Vagina (tissue), 2 donors: Measurements from ENCODE around the gene PRUNE1. TPM values are rescaled to one million over a fixed set of nuclear protein-coding genes. Genes with fewer than 3 reads are reported as not detected.

Experiments used
- DNase-seq, 2 donors: peaks; one replicate each; pipeline ENCODE4 v3.0.0-alpha.2; 2017; ENCODE audit errors: extremely low spot score in 2 of 2
- H3K27ac ChIP-seq: fragments of 200-600 bp; sonication (generic); one replicate; pipeline ENCODE4 v1.5.1; 2019
- H3K27me3 ChIP-seq: fragments of 200-600 bp; sonication (generic); one replicate; pipeline ENCODE4 v1.5.1; 2019
- H3K36me3 ChIP-seq, 2 donors: fragments of 200-600 bp; sonication (generic); one replicate each; pipeline ENCODE4 v1.5.1; 2017 to 2019
- H3K4me1 ChIP-seq: fragments of 200-600 bp; sonication (generic); one replicate; pipeline ENCODE4 v1.5.1; 2019
- H3K4me3 ChIP-seq, 2 donors: fragments of 200-600 bp; sonication (generic); 1 replicate in 1 of 2; 2 replicates in 1 of 2; pipeline ENCODE4 v1.5.1; 2016 to 2019
- H3K9me3 ChIP-seq: fragments of 200-600 bp; sonication (generic); one replicate; pipeline ENCODE4 v1.5.1; 2019
- CTCF ChIP-seq, 3 experiments: fragments of 450-650 bp in 2 of 3; fragments of 200-600 bp in 1 of 3; sonication (generic) in 1 of 3; IDR thresholded peaks; one replicate each; pipeline ENCODE4 v1.5.1; 2017 to 2019; ENCODE audit warnings: antibody characterized with exemption in 3 of 3, mild to moderate bottlenecking in 2 of 3, moderate library complexity in 2 of 3
- POLR2A ChIP-seq, 2 donors: fragments of 450-650 bp; IDR thresholded peaks; one replicate each; pipeline ENCODE4 v1.6.1; 2017; ENCODE audit warnings: antibody characterized with exemption in 2 of 2, mild to moderate bottlenecking in 2 of 2, moderate library complexity in 2 of 2
- POLR2AphosphoS5 ChIP-seq, 2 donors: sonication (generic); formaldehyde crosslinking; IDR thresholded peaks; one replicate each; pipeline ENCODE4 v1.9.0; 2017; ENCODE audit warnings: antibody characterized with exemption in 2 of 2, mild to moderate bottlenecking in 2 of 2, low read depth in 1 of 2; ENCODE audit not compliant: insufficient read depth in 1 of 2
- intact Hi-C: fragments of 100-400 bp; cut with DNase I; formaldehyde crosslinking; loops from one replicate; pipeline ENCODE4 v1.15.1; 2023
- total RNA-seq: library from RNA; depleted of rRNA; stranded (reverse); fragments of >200 nt; gene quantifications from one replicate; pipeline ENCODE4 v1.2.3, GENCODE V29; 2016

Gene PRUNE1
- total RNA-seq: 25.5 TPM

- intact Hi-C loops: no loop called here
- TF ChIP-seq POLR2AphosphoS5 (IDR thresholded peaks at IDR 0.05; ENCODE audit: insufficient read depth in 1 of 2, low read depth in 1 of 2) (peak; percentile 93 to 94), CTCF (IDR thresholded peaks at IDR 0.05) (no peak), POLR2A (IDR thresholded peaks at IDR 0.05) (peak; percentile 28 to 61)
- Histone ChIP-seq H3K9me3 (no peaks in the 10 kb centered on the region), H3K36me3 (no peaks in the 10 kb centered on the region), H3K4me3 (peak within 1 kb of the TSS; percentile 70 to 85), H3K27ac (peak within 1 kb of the TSS; percentile 93), H3K27me3 (no peaks in the 10 kb centered on the region), H3K4me1 (peaks cover 69% of the 10 kb centered on the region)
- DNase-seq: peak in 1 of 2 donors; percentile 92
Observed at GRCh38 chr1:151008244-151009205, at the start of gene PRUNE1. TSS of gene PRUNE1 (plus strand) at chr1:151008449. CDS start at chr1:151008633, 184 bp downstream.

- no peak for DNase-seq
- Histone ChIP-seq H3K36me3 (peaks cover 0 to 83% of the 10 kb centered on the region in 2 donors), H3K4me3 (no peak overlapping the region), H3K27me3 (no peaks in the 10 kb centered on the region), H3K27ac (no peak overlapping the region), H3K9me3 (no peaks in the 10 kb centered on the region), H3K4me1 (no peaks in the 10 kb centered on the region)
- intact Hi-C loops: no loop called here
- no peak for TF ChIP-seq CTCF (IDR thresholded peaks at IDR 0.05)
- TF ChIP-seq POLR2A (IDR thresholded peaks at IDR 0.05): no peak
- TF ChIP-seq POLR2AphosphoS5 (IDR thresholded peaks at IDR 0.05; ENCODE audit: insufficient read depth in 1 of 2, low read depth in 1 of 2): no peak
Observed at GRCh38 chr1:150960646-150961045, 47.6 kb upstream of the PRUNE1 start.

- no peaks in the 10 kb centered on the region for H3K27me3 ChIP-seq
- H3K4me1 ChIP-seq: no peaks in the 10 kb centered on the region
- peaks cover 0 to 86% of the 10 kb centered on the region in 2 donors for H3K36me3 ChIP-seq
- TF ChIP-seq POLR2AphosphoS5 (IDR thresholded peaks at IDR 0.05; ENCODE audit: insufficient read depth in 1 of 2, low read depth in 1 of 2) (no peak), CTCF (IDR thresholded peaks at IDR 0.05) (no peak), POLR2A (IDR thresholded peaks at IDR 0.05) (no peak)
- H3K27ac ChIP-seq: no peak overlapping the region
- no peak overlapping the region for H3K4me3 ChIP-seq
- H3K9me3 ChIP-seq: no peaks in the 10 kb centered on the region
- no peak for DNase-seq
- intact Hi-C loops: no loop called here
Observed at GRCh38 chr1:150961756-150962155, 46.5 kb upstream of the PRUNE1 start.

GRCh38 chr1:150963321-150964163 is 44.7 kb upstream of the PRUNE1 start:
- no peaks in the 10 kb centered on the region for H3K4me1 ChIP-seq
- TF ChIP-seq CTCF (IDR thresholded peaks at IDR 0.05) (no peak), POLR2AphosphoS5 (IDR thresholded peaks at IDR 0.05; ENCODE audit: insufficient read depth in 1 of 2, low read depth in 1 of 2) (no peak), POLR2A (IDR thresholded peaks at IDR 0.05) (no peak)
- intact Hi-C loops: no loop called here
- no peak overlapping the region for H3K27ac ChIP-seq
- no peak overlapping the region for H3K4me3 ChIP-seq
- H3K9me3 ChIP-seq: no peaks in the 10 kb centered on the region
- DNase-seq: no peak
- no peaks in the 10 kb centered on the region for H3K27me3 ChIP-seq
- H3K36me3 ChIP-seq: peaks cover 0 to 90% of the 10 kb centered on the region in 2 donors
